H9 (cell line): ENCODE results near the gene BCL2L1. TPM values are rescaled to one million over a fixed set of nuclear protein-coding genes. Genes with fewer than 3 reads are reported as not detected.

Experiments used
- DNase-seq: peaks from one replicate; pipeline ENCODE4 v3.0.0-alpha.2; 2017
- H2AFZ ChIP-seq: one replicate; pipeline ENCODE4 v1.6.1; 2013; ENCODE audit warnings: mild to moderate bottlenecking, low read length, control low read depth, moderate library complexity
- H2AK5ac ChIP-seq: 2 replicates; pipeline ENCODE4 v1.6.1; 2013; ENCODE audit warnings: low read length, control low read depth, mixed read lengths; ENCODE audit not compliant: insufficient read length
- H2BK120ac ChIP-seq: one replicate; pipeline ENCODE4 v1.6.1; 2013; ENCODE audit warnings: low read depth, mild to moderate bottlenecking, low read length, control low read depth, inconsistent platforms; ENCODE audit not compliant: poor library complexity, severe bottlenecking
- H2BK12ac ChIP-seq: 2 replicates; pipeline ENCODE4 v1.6.1; 2013; ENCODE audit warnings: low read length, control low read depth, mixed read lengths, low read depth; ENCODE audit not compliant: insufficient read length
- H2BK15ac ChIP-seq: 2 replicates; pipeline ENCODE4 v1.6.1; 2013; ENCODE audit warnings: low read depth, low read length, control low read depth
- H2BK20ac ChIP-seq: one replicate; pipeline ENCODE4 v1.6.1; 2013; ENCODE audit warnings: low read depth, mild to moderate bottlenecking, low read length, control low read depth, inconsistent platforms; ENCODE audit not compliant: poor library complexity, severe bottlenecking
- H2BK5ac ChIP-seq: 2 replicates; pipeline ENCODE4 v1.6.1; 2013; ENCODE audit warnings: low read length, control low read depth, mixed read lengths; ENCODE audit not compliant: insufficient read length
- H3K14ac ChIP-seq: 2 replicates; pipeline ENCODE4 v1.6.1; 2013; ENCODE audit warnings: low read length, control low read depth; ENCODE audit not compliant: insufficient read depth
- H3K18ac ChIP-seq: 2 replicates; pipeline ENCODE4 v1.6.1; 2013; ENCODE audit warnings: low read depth, mild to moderate bottlenecking, mixed read lengths, low read length, control low read depth; ENCODE audit not compliant: insufficient read length
- H3K23ac ChIP-seq: 2 replicates; pipeline ENCODE4 v1.6.1; 2013; ENCODE audit warnings: low read length, control low read depth, mixed read lengths, low read depth; ENCODE audit not compliant: insufficient read length
- H3K23me2 ChIP-seq: 2 replicates; pipeline ENCODE4 v1.6.1; 2013; ENCODE audit warnings: low read depth, mild to moderate bottlenecking, mixed read lengths, low read length, control low read depth; ENCODE audit not compliant: insufficient read length, poor library complexity, severe bottlenecking
- H3K27ac ChIP-seq: 2 replicates; pipeline ENCODE4 v1.5.1; 2013; ENCODE audit warnings: low read length, control low read depth, mixed read lengths, low read depth; ENCODE audit not compliant: insufficient read length
- H3K27me3 ChIP-seq: 2 replicates; pipeline ENCODE4 v1.6.1; 2013; ENCODE audit warnings: low read length, control low read depth, inconsistent platforms; ENCODE audit not compliant: insufficient read depth
- H3K4ac ChIP-seq: 2 replicates; pipeline ENCODE4 v1.6.1; 2013; ENCODE audit warnings: low read depth, mild to moderate bottlenecking, control low read depth, inconsistent platforms, low read length, moderate library complexity
- H3K4me1 ChIP-seq: 2 replicates; pipeline ENCODE4 v1.6.1; 2013; ENCODE audit warnings: low read length, control low read depth, inconsistent platforms; ENCODE audit not compliant: insufficient read depth
- H3K4me2 ChIP-seq: 2 replicates; pipeline ENCODE4 v1.6.1; 2013; ENCODE audit warnings: low read length, control low read depth, mixed read lengths; ENCODE audit not compliant: insufficient read length, insufficient read depth
- H3K56ac ChIP-seq: 2 replicates; pipeline ENCODE4 v1.6.1; 2013; ENCODE audit warnings: low read depth, mild to moderate bottlenecking, mixed read lengths, low read length, control low read depth; ENCODE audit not compliant: insufficient read length
- H3K79me1 ChIP-seq: 2 replicates; pipeline ENCODE4 v1.6.1; 2013; ENCODE audit warnings: low read depth, mild to moderate bottlenecking, moderate library complexity, low read length, control low read depth, inconsistent platforms; ENCODE audit not compliant: insufficient read depth, poor library complexity, severe bottlenecking
- H3K79me2 ChIP-seq: 2 replicates; pipeline ENCODE4 v1.6.1; 2013; ENCODE audit warnings: low read length, control low read depth, inconsistent platforms; ENCODE audit not compliant: insufficient read depth
- H3K9ac ChIP-seq: 2 replicates; pipeline ENCODE4 v1.6.1; 2013; ENCODE audit warnings: low read length, control low read depth, mixed read lengths; ENCODE audit not compliant: insufficient read length; ENCODE audit errors: extremely low read depth
- H3K9me3 ChIP-seq: one replicate; pipeline ENCODE4 v1.6.1; 2013; ENCODE audit warnings: low read depth, low read length, inconsistent platforms; ENCODE audit not compliant: control insufficient read depth
- H3T11ph ChIP-seq: one replicate; pipeline ENCODE4 v1.6.1; 2013; ENCODE audit warnings: mild to moderate bottlenecking, low read length, control low read depth, inconsistent platforms
- H4K20me1 ChIP-seq: one replicate; pipeline ENCODE4 v1.6.1; 2013; ENCODE audit not compliant: control insufficient read depth, insufficient read length, insufficient read depth
- H4K5ac ChIP-seq: 2 replicates; pipeline ENCODE4 v1.6.1; 2013; ENCODE audit warnings: low read depth, mild to moderate bottlenecking, mixed read lengths, low read length, control low read depth; ENCODE audit not compliant: insufficient read length
- H4K8ac ChIP-seq: replicated peaks from 2 replicates; pipeline ENCODE4 v1.6.1; 2013; ENCODE audit warnings: low read length, control low read depth, mixed read lengths, low read depth; ENCODE audit not compliant: insufficient read length
- H4K91ac ChIP-seq: 2 replicates; pipeline ENCODE4 v1.6.1; 2013; ENCODE audit warnings: low read depth, mild to moderate bottlenecking, moderate library complexity, mixed read lengths, low read length, control low read depth; ENCODE audit not compliant: insufficient read length
- H3K27ac Mint-ChIP-seq, 3 experiments: 2 replicates in 2 of 3; 3 replicates in 1 of 3; pipeline ENCODE4 v1.8.0; 2020 to 2021; ENCODE audit warnings: mixed read lengths in 3 of 3, mild to moderate bottlenecking in 1 of 3, moderate library complexity in 1 of 3
- H3K27me3 Mint-ChIP-seq: 2 replicates; pipeline ENCODE4 v1.8.0; 2021; ENCODE audit warnings: low read depth, mild to moderate bottlenecking, moderate library complexity, mixed read lengths
- H3K36me3 Mint-ChIP-seq, 3 experiments: 2 replicates in 2 of 3; 3 replicates in 1 of 3; pipeline ENCODE4 v1.8.0; 2020 to 2021; ENCODE audit warnings: low read depth in 3 of 3, mixed read lengths in 3 of 3; ENCODE audit not compliant: insufficient read depth in 1 of 3
- H3K4me1 Mint-ChIP-seq, 2 experiments: 2 replicates each; pipeline ENCODE4 v1.8.0; 2020; ENCODE audit warnings: mixed read lengths in 2 of 2
- H3K4me3 Mint-ChIP-seq, 2 experiments: 2 replicates in 1 of 2; 3 replicates in 1 of 2; pipeline ENCODE4 v1.8.0; 2020 to 2021; ENCODE audit warnings: mild to moderate bottlenecking in 2 of 2, mixed read lengths in 2 of 2, moderate library complexity in 1 of 2
- H3K9me3 Mint-ChIP-seq, 2 experiments: 2 replicates in 1 of 2; 3 replicates in 1 of 2; pipeline ENCODE4 v1.8.0; 2020; ENCODE audit warnings: mild to moderate bottlenecking in 2 of 2, mixed read lengths in 2 of 2, moderate library complexity in 1 of 2
- CTCF ChIP-seq: fragments of 200-600 bp; sonication (generic); conservative IDR thresholded peaks from 3 replicates; pipeline ENCODE4 v1.8.0; 2021; ENCODE audit warnings: antibody characterized with exemption, mild to moderate bottlenecking
- WGBS: extraction: QIAGEN DNeasy Blood & Tissue Kit; methylation state at CpG from one replicate; pipeline ENCODE4 v1.1.7; 2013; ENCODE audit warnings: missing lambda C conversion rate, low lambda C conversion rate, mixed read lengths; ENCODE audit not compliant: insufficient read length; ENCODE audit errors: extremely low coverage; 5-methylcytosine and 5-hydroxymethylcytosine counted together
- total RNA-seq: library from RNA; stranded (reverse); gene quantifications from 2 replicates; pipeline ENCODE4 v1.2.1, GENCODE V29; 2021

BCL2L1 gene
- total RNA-seq, 1 experiment from 2014 or later = 105 TPM

- no peak overlapping the region for H3K4me2 ChIP-seq
- no peak overlapping the region for H2AFZ ChIP-seq
- Mint-ChIP-seq H3K27me3 (no peaks in the 10 kb centered on the region), H3K9me3 (no peaks in the 10 kb centered on the region), H3K27ac (no peak overlapping the region; a peak in 1 of 7 replicates), H3K4me3 (no peak overlapping the region), H3K36me3 (peaks cover 0 to 46% (median 23%) of the 10 kb centered on the region in 3 experiments; a peak in 5 of 7 replicates), H3K4me1 (peaks cover 37 to 47% of the 10 kb centered on the region in 2 experiments)
- WGBS = no CpG with 5 or more reads among the region's 3 CpGs
- no peaks in the 10 kb centered on the region for H3K79me2 ChIP-seq
- no peak overlapping the region for H3K23ac ChIP-seq
- no peaks in the 10 kb centered on the region for H3K27me3 ChIP-seq
- H3K18ac ChIP-seq = no peak overlapping the region
- H4K20me1 ChIP-seq = no peaks in the 10 kb centered on the region
- no peak overlapping the region for H4K8ac ChIP-seq
- H3K9ac ChIP-seq = no peak overlapping the region
- H3K79me1 ChIP-seq = no peaks in the 10 kb centered on the region
- H3K14ac ChIP-seq = no peak overlapping the region
- H2BK20ac ChIP-seq = no peak overlapping the region
- no peaks in the 10 kb centered on the region for H3K9me3 ChIP-seq
- H3K27ac ChIP-seq = no peak overlapping the region
- H3K4ac ChIP-seq = no peak overlapping the region
- H3K56ac ChIP-seq = no peak overlapping the region
- no peak overlapping the region for H2BK15ac ChIP-seq
- no peak overlapping the region for H4K5ac ChIP-seq
- H3K23me2 ChIP-seq = no peaks in the 10 kb centered on the region
- H3K4me1 ChIP-seq = no peaks in the 10 kb centered on the region
- TF ChIP-seq CTCF = no peak
- H2BK12ac ChIP-seq = no peak overlapping the region
- no peak overlapping the region for H2BK120ac ChIP-seq
- DNase-seq = no peak
- H3T11ph ChIP-seq = no peak overlapping the region
- no peak overlapping the region for H2BK5ac ChIP-seq
- H4K91ac ChIP-seq = no peak overlapping the region
- no peak overlapping the region for H2AK5ac ChIP-seq
Observed at GRCh38 chr20:31681769-31682168, 40.9 kb downstream of the BCL2L1 start.
